Measurements from ENCODE around the gene LPIN3. TPM values are rescaled to one million over a fixed set of nuclear protein-coding genes. Genes with fewer than 3 reads are reported as not detected.

LPIN3 gene
- total RNA-seq = 3.4 and 12.5 TPM in 2 replicates

GRCh38 chr20:41340327-41341055 lies at the start of gene LPIN3:
TSS of gene LPIN3 (plus strand) at chr20:41340821. CDS start at chr20:41345804, 4,983 bp downstream.

GRCh38 chr20:41317546-41318270 lies 22.9 kb upstream of the LPIN3 start, which contains the start of gene ZHX3:
TSS of gene ZHX3 (minus strand) at chr20:41317731. CDS start at chr20:41204916, 112,815 bp downstream.

GRCh38 chr20:41366546-41367392 lies 26.1 kb downstream of the LPIN3 start, which contains the start of gene EMILIN3:
TSS of gene EMILIN3 (minus strand) at chr20:41366818. CDS start at chr20:41366634, 184 bp downstream.

Other genes with a start within 250 kb of the LPIN3 start
- 24.9 and 76.7 TPM in 2 replicates for gene PLCG1, start 203.3 kb upstream of the LPIN3 start, total RNA-seq
- 5.8 and 16.2 TPM in 2 replicates for gene ZHX3, start 23.1 kb upstream of the LPIN3 start, total RNA-seq
- gene EMILIN3, start 26.0 kb downstream of the LPIN3 start, total RNA-seq = not detected in 2 replicates

Data from nasal cavity respiratory epithelium epithelial cell of viscerocranial mucosa (primary cell).